CD4-positive, alpha-beta memory T cell (primary cell): ENCODE results near the gene SSR3. TPM values are rescaled to one million over a fixed set of nuclear protein-coding genes. Genes with fewer than 3 reads are reported as not detected.
"Not testable (repeated sequence)": the region's sequence is repeated elsewhere in the genome, so short reads cannot be mapped to it uniquely, and the experiment has no call there.

ENCODE experiments used
- CTCF ChIA-PET: fragments of 350-600 bp; sonication (Branson Sonifier 250); formaldehyde crosslinking; loops from one replicate; lab custom pipeline; 2021; ENCODE audit warnings: inconsistent platforms; ENCODE audit not compliant: partially characterized antibody; lab: Charles Lee
- POLR2A ChIA-PET: fragments of 350-600 bp; sonication (Branson Sonifier 250); formaldehyde crosslinking; loops from one replicate; lab custom pipeline; 2021; ENCODE audit not compliant: partially characterized antibody; lab: Charles Lee
- DNase-seq, 5 donors: peaks; one replicate each; pipeline versions ENCODE4 v3.0.0 to v3.0.0-alpha.2; 2020 to 2022; ENCODE audit warnings: mixed read lengths in 1 of 5
- H3K27ac ChIP-seq: one replicate; pipeline ENCODE4 v1.7.0; 2013; ENCODE audit warnings: low read depth, low read length
- H3K27me3 ChIP-seq: 2 replicates; pipeline ENCODE4 v1.7.0; 2013; ENCODE audit warnings: mild to moderate bottlenecking, low read length, moderate library complexity; ENCODE audit not compliant: insufficient read depth
- H3K36me3 ChIP-seq: 2 replicates; pipeline ENCODE4 v1.7.0; 2013; ENCODE audit warnings: mild to moderate bottlenecking, low read length, moderate library complexity; ENCODE audit not compliant: insufficient read depth
- H3K4me1 ChIP-seq: 2 replicates; pipeline ENCODE4 v1.7.0; 2013; ENCODE audit warnings: mild to moderate bottlenecking, low read length, moderate library complexity; ENCODE audit not compliant: insufficient read depth
- H3K4me3 ChIP-seq, 2 donors: one replicate each; pipeline ENCODE4 v1.7.0; 2013; ENCODE audit warnings: low read length in 2 of 2, mild to moderate bottlenecking in 1 of 2
- H3K9me3 ChIP-seq, 2 donors: one replicate each; pipeline ENCODE4 v1.7.0; 2013; ENCODE audit warnings: low read length in 2 of 2, control low read depth in 1 of 2; ENCODE audit not compliant: control insufficient read depth in 1 of 2
- H3K27ac Mint-ChIP-seq, 7 donors: one replicate each; pipeline ENCODE4 v1.8.0; 2020 to 2021; ENCODE audit warnings: mixed read lengths in 7 of 7, mild to moderate bottlenecking in 6 of 7, inconsistent platforms in 3 of 7, moderate library complexity in 3 of 7
- H3K27me3 Mint-ChIP-seq, 2 donors: one replicate each; pipeline ENCODE4 v1.8.0; 2020 to 2021; ENCODE audit warnings: mixed read lengths in 2 of 2
- H3K36me3 Mint-ChIP-seq, 2 donors: one replicate each; pipeline ENCODE4 v1.8.0; 2020 to 2021; ENCODE audit warnings: mixed read lengths in 2 of 2, inconsistent platforms in 1 of 2, mild to moderate bottlenecking in 1 of 2
- H3K4me1 Mint-ChIP-seq, 4 donors: one replicate each; pipeline ENCODE4 v1.8.0; 2020 to 2021; ENCODE audit warnings: mixed read lengths in 4 of 4, mild to moderate bottlenecking in 1 of 4
- H3K4me3 Mint-ChIP-seq, 8 donors: one replicate each; pipeline ENCODE4 v1.8.0; 2020 to 2021; ENCODE audit warnings: mixed read lengths in 8 of 8, mild to moderate bottlenecking in 7 of 8, moderate library complexity in 6 of 8, inconsistent platforms in 3 of 8
- H3K9me3 Mint-ChIP-seq, 8 donors: one replicate each; pipeline ENCODE4 v1.8.0; 2020 to 2021; ENCODE audit warnings: mixed read lengths in 8 of 8, mild to moderate bottlenecking in 5 of 8, inconsistent platforms in 3 of 8, moderate library complexity in 1 of 8
- intact Hi-C: fragments of 100-400 bp; cut with micrococcal nuclease; formaldehyde crosslinking; loops from one replicate; pipeline ENCODE4 v1.15.1; 2023
- polyA plus RNA-seq, 2 donors: library from polyadenylated mRNA; unstranded; fragments of 300-500 nt; fragmentation: Illumina TruSeq; gene quantifications; one replicate each; pipeline ENCODE4 v1.2.3, GENCODE V29; 2021
- total RNA-seq, 2 experiments: library from RNA; stranded (reverse); gene quantifications; one replicate each; pipeline ENCODE4 v1.2.3, GENCODE V29; 2021

SSR3 gene
- total and polyA plus RNA-seq, 4 experiments from 2014 or later: 132 to 158 (median 137) TPM

DNA sequence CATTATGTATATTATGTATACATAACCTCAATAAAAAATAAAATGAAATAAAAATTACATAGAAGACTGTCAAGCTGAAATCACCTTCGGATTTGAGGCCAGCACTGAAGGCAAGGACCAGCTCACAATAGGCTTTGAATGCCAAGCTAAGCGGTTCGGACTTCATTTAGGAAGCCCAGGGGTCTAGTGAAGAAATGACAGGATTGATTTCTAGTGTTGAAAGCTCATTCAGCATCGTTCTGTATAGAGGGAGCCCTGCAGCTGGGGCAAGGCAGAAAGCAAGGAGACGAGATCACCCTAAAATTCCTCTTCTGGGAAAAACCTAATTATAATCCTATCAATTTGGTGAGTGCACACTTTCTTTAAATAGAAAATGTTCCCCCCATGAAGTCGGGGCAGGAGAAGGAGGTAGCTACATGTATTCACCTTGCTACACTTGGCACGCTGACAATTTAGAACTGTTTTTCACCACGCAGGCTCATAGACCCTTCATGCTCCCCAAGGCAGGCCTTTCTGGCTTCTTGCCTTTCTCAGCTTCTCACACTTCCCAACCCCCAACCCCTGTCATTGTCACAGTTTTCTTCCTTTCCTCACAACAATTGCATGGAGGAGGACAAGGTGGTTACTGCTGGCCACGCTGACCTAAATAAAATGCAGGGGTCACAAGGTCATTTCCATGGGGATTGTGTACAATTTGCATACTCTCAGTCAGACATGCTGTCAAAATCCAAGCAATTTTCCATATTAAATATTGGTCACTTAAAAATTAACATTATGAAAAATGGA lies 44.4 kb upstream of the SSR3 start:
- H3K36me3 Mint-ChIP-seq: no peaks in the 10 kb centered on the region
- H3K27me3 ChIP-seq: no peaks in the 10 kb centered on the region
- no peaks in the 10 kb centered on the region for H3K9me3 ChIP-seq
- peaks cover 0 to 4% (median 2%) of the 10 kb centered on the region in 4 donors for H3K4me1 Mint-ChIP-seq
- H3K36me3 ChIP-seq: no peaks in the 10 kb centered on the region
- ChIA-PET POLR2A (no interaction called here), CTCF (interaction anchor here (1.5 kb wide), 1 partner anchor 29 kb away, joined by 3 read pairs; no protein-coding TSS in a partner anchor)
- peaks cover 8% of the 10 kb centered on the region in 2 donors for H3K27me3 Mint-ChIP-seq
- H3K4me3 Mint-ChIP-seq: no peak overlapping the region
- H3K27ac Mint-ChIP-seq: no peak overlapping the region
- H3K9me3 Mint-ChIP-seq: peaks cover 0 to 3% (median 0%) of the 10 kb centered on the region in 8 donors
- no peaks in the 10 kb centered on the region for H3K4me1 ChIP-seq
- H3K27ac ChIP-seq: no peak overlapping the region
- no peak for DNase-seq
- intact Hi-C loops: no loop called here
- H3K4me3 ChIP-seq: no peak overlapping the region

DNA sequence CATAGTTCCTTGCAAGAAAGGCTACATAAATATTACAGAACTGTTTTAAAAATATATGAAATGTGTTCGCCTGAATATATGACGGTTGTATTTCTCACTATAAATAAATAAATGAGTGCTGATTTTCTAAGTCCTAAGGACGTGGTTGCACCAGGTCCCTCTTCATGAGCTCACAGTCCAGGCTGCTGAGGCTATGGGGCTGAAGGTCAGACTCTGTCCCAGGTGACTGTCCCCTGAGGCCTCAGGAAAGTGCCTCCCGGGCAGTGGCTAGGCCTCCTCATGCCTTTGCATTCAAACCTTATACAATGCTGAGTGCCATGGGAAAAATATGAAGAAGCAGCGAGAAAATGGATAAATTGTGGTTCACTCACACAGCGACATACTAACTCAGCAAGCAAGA lies 43.5 kb upstream of the SSR3 start:
- H3K4me1 Mint-ChIP-seq: peaks cover 0 to 4% (median 2%) of the 10 kb centered on the region in 4 donors
- Histone ChIP-seq H3K4me3 (no peak overlapping the region), H3K27ac (no peak overlapping the region), H3K36me3 (no peaks in the 10 kb centered on the region), H3K9me3 (no peaks in the 10 kb centered on the region), H3K27me3 (no peaks in the 10 kb centered on the region), H3K4me1 (no peaks in the 10 kb centered on the region)
- no peak overlapping the region for H3K27ac Mint-ChIP-seq
- peaks cover 8 to 9% of the 10 kb centered on the region in 2 donors for H3K27me3 Mint-ChIP-seq
- H3K36me3 Mint-ChIP-seq: no peaks in the 10 kb centered on the region
- POLR2A ChIA-PET: no interaction called here
- CTCF ChIA-PET: no interaction called here
- DNase-seq: no peak
- no peak overlapping the region for H3K4me3 Mint-ChIP-seq
- peaks cover 0 to 3% (median 0%) of the 10 kb centered on the region in 8 donors for H3K9me3 Mint-ChIP-seq
- intact Hi-C loops: no loop called here

DNA sequence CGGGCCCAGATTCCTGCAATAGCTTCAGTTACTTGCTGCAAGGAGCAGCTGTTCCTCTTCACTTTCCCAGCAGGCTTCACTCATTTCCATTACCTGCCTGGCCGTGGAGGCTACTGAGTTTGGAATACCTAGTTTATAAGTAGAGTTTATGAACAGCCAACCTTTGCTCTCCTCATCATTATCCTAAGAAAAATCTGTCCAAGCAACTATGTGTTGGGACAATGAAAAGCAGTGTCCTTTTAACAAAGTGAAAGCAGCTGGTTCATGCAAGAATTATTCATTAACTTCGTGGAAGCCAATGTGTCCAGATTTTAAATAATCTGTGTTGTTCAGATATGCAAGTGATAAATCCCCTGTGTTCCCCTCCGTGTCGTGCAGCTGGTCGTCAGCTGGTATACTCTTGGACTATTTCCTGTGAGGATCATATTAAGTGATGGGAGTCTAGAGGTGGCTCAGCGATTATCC lies 39.3 kb upstream of the SSR3 start:
- no peak for DNase-seq
- H3K4me3 Mint-ChIP-seq: no peak overlapping the region
- POLR2A ChIA-PET: no interaction called here
- H3K27me3 Mint-ChIP-seq: peaks cover 8 to 14% of the 10 kb centered on the region in 2 donors
- no peak overlapping the region for H3K27ac ChIP-seq
- H3K27me3 ChIP-seq: no peaks in the 10 kb centered on the region
- no peaks in the 10 kb centered on the region for H3K4me1 ChIP-seq
- no peaks in the 10 kb centered on the region for H3K4me1 Mint-ChIP-seq
- H3K36me3 Mint-ChIP-seq: no peaks in the 10 kb centered on the region
- intact Hi-C loops: no loop called here
- no peak overlapping the region for H3K27ac Mint-ChIP-seq
- H3K36me3 ChIP-seq: no peaks in the 10 kb centered on the region
- H3K9me3 Mint-ChIP-seq: peaks cover 0 to 5% (median 0%) of the 10 kb centered on the region in 8 donors
- CTCF ChIA-PET: no interaction called here
- H3K9me3 ChIP-seq: no peaks in the 10 kb centered on the region
- H3K4me3 ChIP-seq: no peak overlapping the region

DNA sequence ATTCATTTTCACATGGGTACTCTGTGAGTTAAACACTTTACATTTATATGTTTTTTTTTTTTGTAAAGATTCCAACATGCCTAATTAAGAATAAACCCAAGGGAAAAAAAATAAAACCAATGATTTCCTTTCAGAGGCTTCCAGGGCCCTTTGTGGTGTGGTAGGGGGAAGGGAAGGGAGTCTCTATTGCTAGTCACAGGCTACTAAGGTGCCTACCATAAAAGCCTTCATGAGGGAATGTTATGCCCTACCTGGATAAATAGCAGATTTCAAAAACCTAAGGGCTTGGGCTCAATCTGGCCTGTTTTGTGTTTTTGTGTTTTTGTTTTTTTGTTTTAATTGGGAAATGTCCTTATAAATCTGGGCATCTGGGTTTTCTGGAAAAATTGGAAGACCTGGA lies 38.9 kb upstream of the SSR3 start:
- intact Hi-C loops: no loop called here
- Mint-ChIP-seq H3K4me1 (no peaks in the 10 kb centered on the region), H3K27ac (no peak overlapping the region), H3K4me3 (no peak overlapping the region), H3K36me3 (no peaks in the 10 kb centered on the region), H3K27me3 (peaks cover 8 to 14% of the 10 kb centered on the region in 2 donors), H3K9me3 (peaks cover 0 to 5% (median 0%) of the 10 kb centered on the region in 8 donors)
- no peaks in the 10 kb centered on the region for H3K4me1 ChIP-seq
- no peak for DNase-seq
- no peak overlapping the region for H3K27ac ChIP-seq
- H3K9me3 ChIP-seq: no peaks in the 10 kb centered on the region
- CTCF ChIA-PET: no interaction called here
- H3K36me3 ChIP-seq: no peaks in the 10 kb centered on the region
- H3K4me3 ChIP-seq: no peak overlapping the region
- no peaks in the 10 kb centered on the region for H3K27me3 ChIP-seq
- POLR2A ChIA-PET: no interaction called here

DNA sequence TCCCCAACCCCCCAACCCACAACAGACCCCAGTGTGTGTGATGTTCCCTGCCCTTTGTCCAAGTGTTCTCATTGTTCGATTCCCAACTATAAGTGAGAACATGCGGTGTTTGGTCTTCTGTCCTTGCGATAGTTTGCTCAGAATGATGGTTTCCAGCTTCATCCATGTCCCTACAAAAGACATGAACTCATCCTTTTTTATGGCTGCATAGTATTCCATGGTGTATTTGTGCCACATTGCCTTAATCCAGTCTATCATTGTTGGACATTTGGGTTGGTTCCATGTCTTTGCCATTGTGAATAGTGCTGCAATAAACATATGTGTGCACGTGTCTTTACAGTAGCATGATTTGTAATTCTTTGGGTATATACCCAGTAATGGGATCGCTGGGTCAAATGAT lies 34.9 kb upstream of the SSR3 start:
- CTCF ChIA-PET, intact Hi-C loops, H3K36me3 ChIP-seq, H3K4me3 ChIP-seq, H3K4me1 ChIP-seq, H3K36me3 Mint-ChIP-seq, H3K27ac Mint-ChIP-seq, H3K27ac ChIP-seq, H3K4me3 Mint-ChIP-seq, H3K27me3 Mint-ChIP-seq, H3K9me3 Mint-ChIP-seq, H3K4me1 Mint-ChIP-seq, H3K9me3 ChIP-seq, DNase-seq, H3K27me3 ChIP-seq: not testable (repeated sequence)
- POLR2A ChIA-PET: interaction anchor here (1.6 kb wide), 1 partner anchor 35 kb away, joined by 5 read pairs; the partner anchor contains the start of gene SSR3

DNA sequence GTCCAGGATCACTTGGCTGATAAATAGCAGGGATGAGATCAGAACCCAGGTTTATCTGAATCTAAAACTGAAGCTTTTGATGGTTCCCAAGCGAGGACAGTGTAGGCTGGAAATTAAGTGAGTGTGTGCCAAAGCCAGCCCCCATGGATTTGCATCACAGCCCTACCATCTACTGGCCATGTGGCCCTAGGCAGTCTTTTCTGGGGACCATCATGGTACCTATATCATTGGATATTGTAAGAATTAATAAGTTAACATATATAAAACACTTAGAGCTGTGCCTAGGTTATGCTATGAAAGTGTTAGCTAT lies 32.8 kb upstream of the SSR3 start:
- H3K4me3 Mint-ChIP-seq: no peak overlapping the region
- peaks cover 4% of the 10 kb centered on the region for H3K4me1 ChIP-seq
- peaks cover 2 to 5% of the 10 kb centered on the region in 2 donors for H3K27me3 Mint-ChIP-seq
- H3K9me3 ChIP-seq: no peaks in the 10 kb centered on the region
- H3K4me3 ChIP-seq: no peak overlapping the region
- H3K4me1 Mint-ChIP-seq: peaks cover 0 to 4% (median 2%) of the 10 kb centered on the region in 4 donors
- no peak overlapping the region for H3K27ac ChIP-seq
- intact Hi-C loops: no loop called here
- ChIA-PET CTCF (interaction anchor here (1.4 kb wide), 1 partner anchor 9 kb away, joined by 3 read pairs; no protein-coding TSS in a partner anchor), POLR2A (no interaction called here)
- no peak overlapping the region for H3K27ac Mint-ChIP-seq
- H3K36me3 Mint-ChIP-seq: no peaks in the 10 kb centered on the region
- no peaks in the 10 kb centered on the region for H3K27me3 ChIP-seq
- no peak for DNase-seq
- H3K9me3 Mint-ChIP-seq: peaks cover 0 to 5% (median 0%) of the 10 kb centered on the region in 8 donors
- H3K36me3 ChIP-seq: no peaks in the 10 kb centered on the region

DNA sequence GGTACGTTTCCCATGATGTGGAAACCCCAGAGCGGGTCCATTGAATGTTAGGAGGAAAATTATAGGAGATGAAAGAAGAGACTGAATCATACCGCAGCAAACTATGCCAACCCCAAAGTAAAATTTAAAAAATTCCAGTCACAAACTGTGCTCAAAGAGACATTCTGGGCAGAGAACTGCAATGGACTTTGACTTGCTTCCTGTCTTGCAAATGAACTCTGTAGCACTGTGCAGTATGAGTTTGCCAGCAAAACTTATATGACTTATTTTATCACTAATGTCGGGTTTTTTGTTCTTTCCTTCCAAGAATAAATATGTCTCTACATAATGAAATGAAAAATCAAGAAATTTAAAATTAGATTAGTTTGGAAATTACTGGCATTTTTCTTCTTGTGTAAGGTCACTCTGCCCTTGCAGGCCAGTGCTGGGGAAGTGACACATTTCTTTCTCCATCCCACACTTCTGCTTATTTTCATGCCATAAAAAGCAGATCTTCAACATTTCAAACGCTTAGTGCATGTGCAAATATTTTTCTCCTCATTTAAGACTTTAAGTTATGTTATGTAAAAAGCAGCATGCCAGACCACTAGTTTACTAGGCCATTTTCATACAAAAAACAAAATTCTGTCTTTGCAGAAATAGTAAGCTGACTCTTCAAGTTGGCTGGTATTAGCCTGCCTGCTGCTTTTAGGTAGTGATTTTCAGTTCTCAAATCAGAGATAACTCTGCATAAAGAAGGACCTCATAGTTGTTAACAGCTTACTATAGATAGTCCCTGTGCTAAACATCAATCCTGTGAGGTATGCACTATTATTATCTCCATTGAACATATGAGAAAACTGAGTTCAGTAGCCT lies 32.2 kb upstream of the SSR3 start:
- Histone ChIP-seq H3K27ac (no peak overlapping the region), H3K4me3 (no peak overlapping the region), H3K9me3 (no peaks in the 10 kb centered on the region), H3K4me1 (peaks cover 4% of the 10 kb centered on the region), H3K27me3 (no peaks in the 10 kb centered on the region), H3K36me3 (no peaks in the 10 kb centered on the region)
- Mint-ChIP-seq H3K4me1 (peaks cover 0 to 4% (median 2%) of the 10 kb centered on the region in 4 donors), H3K27ac (no peak overlapping the region), H3K27me3 (peaks cover 2 to 5% of the 10 kb centered on the region in 2 donors), H3K36me3 (no peaks in the 10 kb centered on the region), H3K9me3 (peaks cover 0 to 5% (median 0%) of the 10 kb centered on the region in 8 donors), H3K4me3 (no peak overlapping the region)
- no peak for DNase-seq
- intact Hi-C loops: no loop called here
- ChIA-PET POLR2A (no interaction called here), CTCF (no interaction called here)
